Measurements from ENCODE around the gene EEF2.

DNA sequence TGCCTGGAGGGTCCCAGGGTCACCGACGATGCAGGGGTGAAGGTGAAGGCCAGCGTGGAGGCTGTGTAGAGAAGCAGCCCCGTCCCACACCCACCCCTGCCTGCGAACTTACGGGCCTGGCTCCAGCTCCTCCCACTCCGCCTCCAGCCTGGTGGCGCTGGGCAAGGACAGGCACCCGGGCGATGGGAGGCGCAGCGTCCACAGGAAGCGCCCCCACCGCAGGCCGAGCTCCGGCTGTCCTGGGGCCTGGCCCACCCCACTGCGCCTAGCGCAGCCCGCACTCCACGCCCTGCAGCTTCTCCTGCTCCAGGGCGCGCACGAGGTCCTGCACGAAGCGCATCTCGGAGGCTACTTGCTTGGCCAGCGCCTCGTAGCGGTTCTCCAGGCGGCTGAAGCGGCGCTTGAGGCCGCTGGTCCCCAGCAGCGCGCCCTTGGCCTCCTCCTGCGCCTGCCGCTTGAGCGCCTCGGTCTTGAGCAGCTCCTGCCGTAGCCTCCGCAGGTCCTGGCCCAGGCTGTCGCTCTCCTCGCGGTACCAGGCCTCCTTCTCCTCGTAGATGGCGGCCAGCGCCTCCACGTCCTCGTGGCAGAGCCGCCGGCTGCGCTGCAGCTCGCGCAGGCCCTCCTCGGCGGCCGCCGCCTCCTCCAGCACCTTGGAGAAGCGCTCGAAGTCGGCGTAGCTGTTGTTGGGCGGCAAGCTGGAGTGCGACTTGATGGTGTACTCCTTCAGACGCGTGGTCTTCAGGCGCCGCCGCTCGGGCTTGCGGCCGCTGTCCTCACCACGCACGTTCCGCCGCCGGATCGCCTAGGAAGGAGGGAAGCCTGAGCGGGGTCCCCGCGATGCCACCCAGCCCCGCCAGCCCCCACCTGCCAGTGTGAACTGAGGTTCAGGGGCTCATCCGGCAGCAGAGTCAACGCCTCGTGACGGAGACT, 26.2 kb downstream of the EEF2 start:
- TF ChIP-seq, protein P1, sequence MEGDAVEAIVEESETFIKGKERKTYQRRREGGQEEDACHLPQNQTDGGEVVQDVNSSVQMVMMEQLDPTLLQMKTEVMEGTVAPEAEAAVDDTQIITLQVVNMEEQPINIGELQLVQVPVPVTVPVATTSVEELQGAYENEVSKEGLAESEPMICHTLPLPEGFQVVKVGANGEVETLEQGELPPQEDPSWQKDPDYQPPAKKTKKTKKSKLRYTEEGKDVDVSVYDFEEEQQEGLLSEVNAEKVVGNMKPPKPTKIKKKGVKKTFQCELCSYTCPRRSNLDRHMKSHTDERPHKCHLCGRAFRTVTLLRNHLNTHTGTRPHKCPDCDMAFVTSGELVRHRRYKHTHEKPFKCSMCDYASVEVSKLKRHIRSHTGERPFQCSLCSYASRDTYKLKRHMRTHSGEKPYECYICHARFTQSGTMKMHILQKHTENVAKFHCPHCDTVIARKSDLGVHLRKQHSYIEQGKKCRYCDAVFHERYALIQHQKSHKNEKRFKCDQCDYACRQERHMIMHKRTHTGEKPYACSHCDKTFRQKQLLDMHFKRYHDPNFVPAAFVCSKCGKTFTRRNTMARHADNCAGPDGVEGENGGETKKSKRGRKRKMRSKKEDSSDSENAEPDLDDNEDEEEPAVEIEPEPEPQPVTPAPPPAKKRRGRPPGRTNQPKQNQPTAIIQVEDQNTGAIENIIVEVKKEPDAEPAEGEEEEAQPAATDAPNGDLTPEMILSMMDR (conservative IDR thresholded peaks at IDR 0.05): no peak
- TF ChIP-seq ZFX (IDR thresholded peaks at IDR 0.05): no peak
